K562 (cell line): ENCODE results near the gene SOCS4. TPM values are rescaled to one million over a fixed set of nuclear protein-coding genes. Genes with fewer than 3 reads are reported as not detected.

Source experiments
- BRD9 ChIP-seq: fragments of 450-650 bp; IDR thresholded peaks from 2 replicates; pipeline ENCODE4 v1.6.1; 2018; ENCODE audit warnings: low read depth; ENCODE audit not compliant: partially characterized antibody
- E2F8 ChIP-seq: fragments of 450-650 bp; IDR thresholded peaks from 2 replicates; pipeline ENCODE4 v1.7.1; 2018; ENCODE audit warnings: mild to moderate bottlenecking, low read depth; ENCODE audit not compliant: partially characterized antibody
- LEF1 ChIP-seq: fragments of 450-650 bp; IDR thresholded peaks from 2 replicates; pipeline ENCODE4 v1.6.1; 2016; ENCODE audit warnings: mild to moderate bottlenecking
- RFX1 ChIP-seq: fragments of 450-650 bp; IDR thresholded peaks from 2 replicates; pipeline ENCODE4 v1.6.1; 2016; ENCODE audit warnings: mild to moderate bottlenecking, moderate library complexity
- STAT6 ChIP-seq: sonication (generic); formaldehyde crosslinking; IDR thresholded peaks from 2 replicates; pipeline ENCODE4 v1.8.1; 2023; ENCODE audit warnings: mild to moderate bottlenecking, missing genetic modification reagents
- ZHX1 ChIP-seq: fragments of 150-350 bp; conservative IDR thresholded peaks from 2 replicates; pipeline ENCODE4 v1.6.1; 2014; ENCODE audit warnings: low read length
- polyA plus RNA-seq, 8 experiments: library from polyadenylated mRNA; depleted of rRNA in 4 of 8; stranded (reverse) in 5 of 8; unstranded in 3 of 8; fragments of >200 nt; fragmentation: Nextera tagmentation in 2 of 8; fragmentation: Illumina TruSeq in 1 of 8; extraction: Ambion mirVana in 2 of 8; extraction: Trizol in 1 of 8; gene quantifications; 2 replicates each; pipeline versions ENCODE4 v1.2.1 to v1.2.3, GENCODE V29; 2011 to 2014; ENCODE audit warnings: inconsistent platforms in 1 of 8, missing spikeins in 1 of 8
- total RNA-seq, 7 experiments: library from RNA; depleted of rRNA in 6 of 7; stranded (reverse); fragments of >200 nt in 6 of 7; fragmentation: Illumina TruSeq in 2 of 7; extraction: Trizol in 2 of 7; gene quantifications; 2 replicates each; pipeline versions ENCODE4 v1.2.1 to v1.2.3, GENCODE V29; 2011 to 2021; ENCODE audit warnings: low replicate concordance in 1 of 7

SOCS4 gene
- total and polyA plus RNA-seq, 9 of the 15 experiments (the other 6 are each of a cell fraction or from before 2014, with no cell fraction given): 2.6 to 12.7 (median 9.7) TPM

- no peak for TF ChIP-seq RFX1
- TF ChIP-seq BRD9: peak; percentile 17
- peak; percentile 18; the same call in 1 of the 2 replicates for TF ChIP-seq LEF1
- TF ChIP-seq ZHX1: no peak
- TF ChIP-seq E2F8: no peak
- TF ChIP-seq STAT6: no peak
Observed at GRCh38 chr14:55052269-55052930, 25.4 kb downstream of the SOCS4 start (continued).
